Panc1 (cell line): ENCODE results near the gene MAP2K4.

ENCODE experiments used
- POLR2AphosphoS5 ChIP-seq: IDR thresholded peaks from 2 replicates; pipeline ENCODE4 v1.6.1; 2012; ENCODE audit warnings: mild to moderate bottlenecking, low read depth, low read length, moderate library complexity
- SIN3A ChIP-seq: IDR thresholded peaks from 2 replicates; pipeline ENCODE4 v1.6.1; 2012; ENCODE audit warnings: low read depth, mild to moderate bottlenecking, low read length, moderate library complexity, borderline replicate concordance; ENCODE audit not compliant: insufficient read depth
- TF ChIP-seq, protein P1 (sequence below): fragments of 450-650 bp; IDR thresholded peaks from 2 replicates; pipeline ENCODE4 v1.5.1; 2017; ENCODE audit warnings: mild to moderate bottlenecking
- TF ChIP-seq, protein P2 (sequence below), 2 experiments: IDR thresholded peaks; 2 replicates each; pipeline ENCODE4 v1.6.1; 2011 to 2012; ENCODE audit warnings: low read depth in 2 of 2, control low read depth in 1 of 2, low read length in 1 of 2, mild to moderate bottlenecking in 1 of 2, moderate library complexity in 1 of 2; ENCODE audit not compliant: insufficient read depth in 1 of 2

DNA sequence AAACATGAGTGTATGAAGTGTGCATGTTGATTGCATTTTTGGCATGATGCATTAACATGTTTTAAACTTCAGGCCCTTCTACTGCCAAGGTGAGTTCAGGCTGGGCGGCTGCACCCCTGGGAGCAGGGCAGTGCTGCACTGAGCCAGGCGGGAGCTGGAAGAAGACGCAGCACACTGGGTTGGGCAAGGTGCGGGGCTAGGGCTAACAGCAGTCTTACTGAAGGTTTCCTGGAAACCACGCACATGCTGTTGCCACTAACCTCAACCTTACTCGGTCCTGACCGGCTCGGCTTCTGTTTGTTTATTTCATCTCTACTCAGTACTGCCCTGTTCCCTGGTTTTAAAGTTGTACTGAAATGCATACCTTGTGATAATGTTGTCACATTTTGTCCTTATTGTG, 61.0 kb downstream of the MAP2K4 start:
- TF ChIP-seq, protein P1, sequence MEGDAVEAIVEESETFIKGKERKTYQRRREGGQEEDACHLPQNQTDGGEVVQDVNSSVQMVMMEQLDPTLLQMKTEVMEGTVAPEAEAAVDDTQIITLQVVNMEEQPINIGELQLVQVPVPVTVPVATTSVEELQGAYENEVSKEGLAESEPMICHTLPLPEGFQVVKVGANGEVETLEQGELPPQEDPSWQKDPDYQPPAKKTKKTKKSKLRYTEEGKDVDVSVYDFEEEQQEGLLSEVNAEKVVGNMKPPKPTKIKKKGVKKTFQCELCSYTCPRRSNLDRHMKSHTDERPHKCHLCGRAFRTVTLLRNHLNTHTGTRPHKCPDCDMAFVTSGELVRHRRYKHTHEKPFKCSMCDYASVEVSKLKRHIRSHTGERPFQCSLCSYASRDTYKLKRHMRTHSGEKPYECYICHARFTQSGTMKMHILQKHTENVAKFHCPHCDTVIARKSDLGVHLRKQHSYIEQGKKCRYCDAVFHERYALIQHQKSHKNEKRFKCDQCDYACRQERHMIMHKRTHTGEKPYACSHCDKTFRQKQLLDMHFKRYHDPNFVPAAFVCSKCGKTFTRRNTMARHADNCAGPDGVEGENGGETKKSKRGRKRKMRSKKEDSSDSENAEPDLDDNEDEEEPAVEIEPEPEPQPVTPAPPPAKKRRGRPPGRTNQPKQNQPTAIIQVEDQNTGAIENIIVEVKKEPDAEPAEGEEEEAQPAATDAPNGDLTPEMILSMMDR: no peak
- TF ChIP-seq POLR2AphosphoS5: no peak
- TF ChIP-seq, protein P2, sequence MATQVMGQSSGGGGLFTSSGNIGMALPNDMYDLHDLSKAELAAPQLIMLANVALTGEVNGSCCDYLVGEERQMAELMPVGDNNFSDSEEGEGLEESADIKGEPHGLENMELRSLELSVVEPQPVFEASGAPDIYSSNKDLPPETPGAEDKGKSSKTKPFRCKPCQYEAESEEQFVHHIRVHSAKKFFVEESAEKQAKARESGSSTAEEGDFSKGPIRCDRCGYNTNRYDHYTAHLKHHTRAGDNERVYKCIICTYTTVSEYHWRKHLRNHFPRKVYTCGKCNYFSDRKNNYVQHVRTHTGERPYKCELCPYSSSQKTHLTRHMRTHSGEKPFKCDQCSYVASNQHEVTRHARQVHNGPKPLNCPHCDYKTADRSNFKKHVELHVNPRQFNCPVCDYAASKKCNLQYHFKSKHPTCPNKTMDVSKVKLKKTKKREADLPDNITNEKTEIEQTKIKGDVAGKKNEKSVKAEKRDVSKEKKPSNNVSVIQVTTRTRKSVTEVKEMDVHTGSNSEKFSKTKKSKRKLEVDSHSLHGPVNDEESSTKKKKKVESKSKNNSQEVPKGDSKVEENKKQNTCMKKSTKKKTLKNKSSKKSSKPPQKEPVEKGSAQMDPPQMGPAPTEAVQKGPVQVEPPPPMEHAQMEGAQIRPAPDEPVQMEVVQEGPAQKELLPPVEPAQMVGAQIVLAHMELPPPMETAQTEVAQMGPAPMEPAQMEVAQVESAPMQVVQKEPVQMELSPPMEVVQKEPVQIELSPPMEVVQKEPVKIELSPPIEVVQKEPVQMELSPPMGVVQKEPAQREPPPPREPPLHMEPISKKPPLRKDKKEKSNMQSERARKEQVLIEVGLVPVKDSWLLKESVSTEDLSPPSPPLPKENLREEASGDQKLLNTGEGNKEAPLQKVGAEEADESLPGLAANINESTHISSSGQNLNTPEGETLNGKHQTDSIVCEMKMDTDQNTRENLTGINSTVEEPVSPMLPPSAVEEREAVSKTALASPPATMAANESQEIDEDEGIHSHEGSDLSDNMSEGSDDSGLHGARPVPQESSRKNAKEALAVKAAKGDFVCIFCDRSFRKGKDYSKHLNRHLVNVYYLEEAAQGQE (IDR thresholded peaks at IDR 0.05; ENCODE audit: insufficient read depth in 1 of 2, low read depth in 2 of 2, low read length in 1 of 2): no peak
- no peak for TF ChIP-seq SIN3A
